Heart left ventricle (tissue), 13 donors: ENCODE measurements around the gene ZNF181.

ENCODE experiments used
- POLR2A ChIP-seq, 2 donors: fragments of 450-650 bp; IDR thresholded peaks; one replicate each; pipeline ENCODE4 v1.6.1; 2017; ENCODE audit warnings: antibody characterized with exemption in 2 of 2, mild to moderate bottlenecking in 2 of 2, moderate library complexity in 2 of 2
- TF ChIP-seq, protein P1 (sequence below), 12 donors: fragments of 200-600 bp; sonication (generic) in 4 of 12; IDR thresholded peaks; one replicate each; pipeline versions ENCODE4 v1.5.0 to v1.8.0; 2018 to 2022; ENCODE audit warnings: antibody characterized with exemption in 12 of 12, mild to moderate bottlenecking in 5 of 12
- donor health status: ischemic (EF 13 %, LVEDD 7.1; RV severe dilation, severe dysfunction).
- donor health status: DM: no; HTN: yes; CAD: no.
- donor health status: DM: no; HTN: no; CAD: no.
- donor health status: ischemic (EF 25% LVEDD 6.9; RV normal size, moderate dysfunction).
- donor health status: ischemic (EF 25% LVEDD 5.7; RV mildly dilated, moderate dysfunction).
- donor health status: ischemic (EF 35%, LVEDD 5.7; RV mildly dilated, moderate dysfunction).
- donor health status: nonischemic (EF 11% LVEDD 7.7; RV severe dilation, severe dysfunction).
- donor health status: DM: yes; HTN: yes; CAD: no.
- donor health status: PGD.
- donor health status: ischemic (EF 29% LVEDD 5.4; RV normal size, mild dysfunction).
- donor health status: nonischemic (EF 23%, LVEDD 6.1; RV moderate dilation, normal function).

DNA sequence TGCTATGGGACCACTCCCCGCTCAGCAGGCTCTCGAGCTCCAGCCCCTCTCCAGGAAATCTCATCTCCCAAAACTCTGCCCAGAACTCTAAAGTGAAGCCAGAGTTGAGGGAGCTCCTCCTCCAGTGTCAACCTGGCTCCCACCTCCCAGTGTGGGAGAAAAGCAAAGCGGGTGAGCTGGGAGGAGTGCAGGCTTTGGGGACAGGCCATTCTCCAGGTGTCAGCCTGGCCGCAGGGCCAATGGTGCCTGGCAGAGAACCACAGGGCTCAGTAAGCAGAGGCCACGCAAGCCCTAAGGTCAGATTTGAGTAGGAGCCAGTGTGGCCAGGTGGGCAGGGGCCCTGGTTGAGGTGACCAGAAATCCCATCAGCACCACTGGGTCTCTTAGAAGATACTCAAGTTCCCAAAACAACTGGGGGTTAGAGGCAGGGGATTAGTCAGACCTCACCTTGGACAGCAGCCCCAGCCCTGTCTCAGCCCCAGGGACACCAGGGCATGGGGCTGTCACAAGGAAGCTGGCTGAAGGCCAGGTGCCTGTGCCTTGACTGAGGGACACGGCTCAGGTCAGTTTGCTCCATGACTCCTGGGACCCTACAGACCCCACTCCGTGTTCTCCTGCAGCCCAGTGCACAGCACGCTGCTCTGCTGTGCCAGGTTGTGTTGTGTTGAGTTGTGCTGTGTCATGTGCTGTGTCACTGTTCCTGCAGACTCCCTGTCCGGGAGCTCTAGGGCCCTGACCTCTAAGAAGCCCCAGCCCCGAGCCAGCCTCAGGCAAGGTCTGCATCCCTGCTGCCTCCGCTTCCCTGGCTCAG is 2.8 kb upstream of the ZNF181 start:
- TF ChIP-seq, protein P1, sequence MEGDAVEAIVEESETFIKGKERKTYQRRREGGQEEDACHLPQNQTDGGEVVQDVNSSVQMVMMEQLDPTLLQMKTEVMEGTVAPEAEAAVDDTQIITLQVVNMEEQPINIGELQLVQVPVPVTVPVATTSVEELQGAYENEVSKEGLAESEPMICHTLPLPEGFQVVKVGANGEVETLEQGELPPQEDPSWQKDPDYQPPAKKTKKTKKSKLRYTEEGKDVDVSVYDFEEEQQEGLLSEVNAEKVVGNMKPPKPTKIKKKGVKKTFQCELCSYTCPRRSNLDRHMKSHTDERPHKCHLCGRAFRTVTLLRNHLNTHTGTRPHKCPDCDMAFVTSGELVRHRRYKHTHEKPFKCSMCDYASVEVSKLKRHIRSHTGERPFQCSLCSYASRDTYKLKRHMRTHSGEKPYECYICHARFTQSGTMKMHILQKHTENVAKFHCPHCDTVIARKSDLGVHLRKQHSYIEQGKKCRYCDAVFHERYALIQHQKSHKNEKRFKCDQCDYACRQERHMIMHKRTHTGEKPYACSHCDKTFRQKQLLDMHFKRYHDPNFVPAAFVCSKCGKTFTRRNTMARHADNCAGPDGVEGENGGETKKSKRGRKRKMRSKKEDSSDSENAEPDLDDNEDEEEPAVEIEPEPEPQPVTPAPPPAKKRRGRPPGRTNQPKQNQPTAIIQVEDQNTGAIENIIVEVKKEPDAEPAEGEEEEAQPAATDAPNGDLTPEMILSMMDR (IDR thresholded peaks at IDR 0.05), result no peak
- TF ChIP-seq POLR2A (IDR thresholded peaks at IDR 0.05), result no peak
